K562 (cell line): ENCODE data around the gene ENTPD3. TPM values are rescaled to one million over a fixed set of nuclear protein-coding genes. Genes with fewer than 3 reads are reported as not detected.

Experiments used
- CBX3 ChIP-seq, 2 experiments: IDR thresholded peaks; 1 replicate in 1 of 2; 2 replicates in 1 of 2; pipeline ENCODE4 v1.6.1; 2012; ENCODE audit warnings: inconsistent platforms in 2 of 2, low read length in 2 of 2, borderline replicate concordance in 1 of 2, control low read depth in 1 of 2
- CBX5 ChIP-seq: IDR thresholded peaks from 2 replicates; pipeline ENCODE4 v1.6.1; 2014; ENCODE audit warnings: low read depth, borderline replicate concordance
- ETV1 ChIP-seq: fragments of 450-650 bp; conservative IDR thresholded peaks from 2 replicates; pipeline ENCODE4 v1.6.1; 2016; ENCODE audit warnings: missing genetic modification characterization, control low read depth, low read depth, missing compliant biosample characterization
- SLC30A9 ChIP-seq: fragments of 250-450 bp; sonication (Bioruptor Pico); IDR thresholded peaks from 2 replicates; pipeline ENCODE4 v1.8.0; 2022; ENCODE audit warnings: mild to moderate bottlenecking, moderate library complexity
- TRIM24 ChIP-seq, 2 experiments: fragments of 450-650 bp; IDR thresholded peaks; 2 replicates each; pipeline ENCODE4 v1.6.1; 2016
- ZSCAN32 ChIP-seq: fragments of 450-650 bp; formaldehyde crosslinking; IDR thresholded peaks from 2 replicates; pipeline ENCODE4 v1.4.0; 2020; ENCODE audit warnings: mild to moderate bottlenecking, moderate library complexity
- polyA plus RNA-seq, 8 experiments: library from polyadenylated mRNA; depleted of rRNA in 4 of 8; stranded (reverse) in 5 of 8; unstranded in 3 of 8; fragments of >200 nt; fragmentation: Nextera tagmentation in 2 of 8; fragmentation: Illumina TruSeq in 1 of 8; extraction: Ambion mirVana in 2 of 8; extraction: Trizol in 1 of 8; gene quantifications; 2 replicates each; pipeline versions ENCODE4 v1.2.1 to v1.2.3, GENCODE V29; 2011 to 2014; ENCODE audit warnings: inconsistent platforms in 1 of 8, missing spikeins in 1 of 8
- total RNA-seq, 7 experiments: library from RNA; depleted of rRNA in 6 of 7; stranded (reverse); fragments of >200 nt in 6 of 7; fragmentation: Illumina TruSeq in 2 of 7; extraction: Trizol in 2 of 7; gene quantifications; 2 replicates each; pipeline versions ENCODE4 v1.2.1 to v1.2.3, GENCODE V29; 2011 to 2021; ENCODE audit warnings: low replicate concordance in 1 of 7
- TF ChIP-seq, protein P1 (sequence below): fragments of 250-450 bp; sonication (Bioruptor Pico); IDR thresholded peaks from 2 replicates; pipeline ENCODE4 v1.5.1; 2021; ENCODE audit warnings: mild to moderate bottlenecking
- TF ChIP-seq, protein P2 (sequence below): fragments of 250-450 bp; sonication (Bioruptor Pico); IDR thresholded peaks from 2 replicates; pipeline ENCODE4 v1.6.1; 2021; ENCODE audit warnings: mild to moderate bottlenecking
- TF ChIP-seq, protein P3 (sequence below): fragments of 450-650 bp; IDR thresholded peaks from 2 replicates; pipeline ENCODE4 v1.6.1; 2018; ENCODE audit warnings: mild to moderate bottlenecking, low read depth; ENCODE audit not compliant: partially characterized antibody
- TF ChIP-seq, protein P4 (sequence below), 2 experiments: fragments of 450-650 bp; conservative IDR thresholded peaks; 2 replicates each; pipeline ENCODE4 v1.6.1; 2017; ENCODE audit warnings: mild to moderate bottlenecking in 2 of 2, moderate library complexity in 2 of 2
- TF ChIP-seq, protein P5 (sequence below): sonication (generic); formaldehyde crosslinking; IDR thresholded peaks from 2 replicates; pipeline ENCODE4 v1.8.0; 2023; ENCODE audit warnings: mild to moderate bottlenecking, missing genetic modification reagents

ENTPD3 gene
- total and polyA plus RNA-seq, 9 of the 15 experiments (the other 6 are each of a cell fraction or from before 2014, with no cell fraction given) = 0.23 to 2.1 (median 0.58) TPM

DNA sequence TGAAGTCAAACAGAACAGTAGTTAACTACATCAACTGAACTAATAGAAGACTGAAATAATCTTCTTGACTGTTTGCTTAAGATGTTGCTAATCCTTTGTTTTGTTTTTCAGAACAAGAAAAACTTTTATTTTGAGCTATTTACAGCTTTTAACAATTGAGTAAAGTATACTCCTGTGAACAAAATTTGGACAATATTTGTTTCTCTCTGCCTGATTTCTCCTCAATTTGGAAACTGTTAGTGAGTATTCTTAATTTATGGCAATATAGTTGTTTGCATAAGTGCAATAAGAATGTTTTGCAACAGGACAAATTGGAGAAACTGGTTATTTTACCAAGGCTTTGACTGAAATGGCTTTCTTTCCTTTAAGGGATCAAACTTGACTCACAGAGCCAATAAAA, 36.5 kb upstream of the ENTPD3 start (continued):
- TF ChIP-seq, protein P1, sequence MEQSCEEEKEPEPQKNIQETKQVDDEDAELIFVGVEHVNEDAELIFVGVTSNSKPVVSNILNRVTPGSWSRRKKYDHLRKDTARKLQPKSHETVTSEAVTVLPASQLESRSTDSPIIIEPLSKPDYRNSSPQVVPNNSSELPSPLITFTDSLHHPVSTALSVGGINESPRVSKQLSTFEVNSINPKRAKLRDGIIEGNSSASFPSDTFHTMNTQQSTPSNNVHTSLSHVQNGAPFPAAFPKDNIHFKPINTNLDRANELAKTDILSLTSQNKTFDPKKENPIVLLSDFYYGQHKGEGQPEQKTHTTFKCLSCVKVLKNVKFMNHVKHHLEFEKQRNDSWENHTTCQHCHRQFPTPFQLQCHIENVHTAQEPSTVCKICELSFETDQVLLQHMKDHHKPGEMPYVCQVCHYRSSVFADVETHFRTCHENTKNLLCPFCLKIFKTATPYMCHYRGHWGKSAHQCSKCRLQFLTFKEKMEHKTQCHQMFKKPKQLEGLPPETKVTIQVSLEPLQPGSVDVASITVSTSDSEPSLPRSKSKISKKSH (CRISPR knock-in tag) = peak; percentile 82; the same call in 1 of the 2 replicates
- TF ChIP-seq CBX5 = peak; percentile 81; the same call in 1 of the 2 replicates
- peak in 1 of 2 experiments; percentile 96; a peak in 2 of 3 replicates for TF ChIP-seq CBX3 (IDR thresholded peaks at IDR 0.05; ENCODE audit: borderline replicate concordance in 1 of 2, low read length in 2 of 2)
- TF ChIP-seq TRIM24 (IDR thresholded peaks at IDR 0.05) = peak in 1 of 2 experiments; percentile 62; a peak in 1 of 4 replicates
- TF ChIP-seq, protein P2, sequence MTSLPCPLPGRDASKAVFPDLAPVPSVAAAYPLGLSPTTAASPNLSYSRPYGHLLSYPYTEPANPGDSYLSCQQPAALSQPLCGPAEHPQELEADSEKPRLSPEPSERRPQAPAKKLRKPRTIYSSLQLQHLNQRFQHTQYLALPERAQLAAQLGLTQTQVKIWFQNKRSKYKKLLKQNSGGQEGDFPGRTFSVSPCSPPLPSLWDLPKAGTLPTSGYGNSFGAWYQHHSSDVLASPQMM (CRISPR knock-in tag) = no peak
- TF ChIP-seq, protein P3, sequence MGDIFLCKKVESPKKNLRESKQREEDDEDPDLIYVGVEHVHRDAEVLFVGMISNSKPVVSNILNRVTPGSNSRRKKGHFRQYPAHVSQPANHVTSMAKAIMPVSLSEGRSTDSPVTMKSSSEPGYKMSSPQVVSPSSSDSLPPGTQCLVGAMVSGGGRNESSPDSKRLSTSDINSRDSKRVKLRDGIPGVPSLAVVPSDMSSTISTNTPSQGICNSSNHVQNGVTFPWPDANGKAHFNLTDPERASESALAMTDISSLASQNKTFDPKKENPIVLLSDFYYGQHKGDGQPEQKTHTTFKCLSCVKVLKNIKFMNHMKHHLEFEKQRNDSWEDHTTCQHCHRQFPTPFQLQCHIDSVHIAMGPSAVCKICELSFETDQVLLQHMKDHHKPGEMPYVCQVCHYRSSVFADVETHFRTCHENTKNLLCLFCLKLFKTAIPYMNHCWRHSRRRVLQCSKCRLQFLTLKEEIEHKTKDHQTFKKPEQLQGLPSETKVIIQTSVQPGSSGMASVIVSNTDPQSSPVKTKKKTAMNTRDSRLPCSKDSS = peak; percentile 69
- TF ChIP-seq ETV1 = no peak
- no peak for TF ChIP-seq SLC30A9 (CRISPR knock-in tag)
- TF ChIP-seq ZSCAN32 (CRISPR knock-in tag) = no peak
- TF ChIP-seq, protein P4, sequence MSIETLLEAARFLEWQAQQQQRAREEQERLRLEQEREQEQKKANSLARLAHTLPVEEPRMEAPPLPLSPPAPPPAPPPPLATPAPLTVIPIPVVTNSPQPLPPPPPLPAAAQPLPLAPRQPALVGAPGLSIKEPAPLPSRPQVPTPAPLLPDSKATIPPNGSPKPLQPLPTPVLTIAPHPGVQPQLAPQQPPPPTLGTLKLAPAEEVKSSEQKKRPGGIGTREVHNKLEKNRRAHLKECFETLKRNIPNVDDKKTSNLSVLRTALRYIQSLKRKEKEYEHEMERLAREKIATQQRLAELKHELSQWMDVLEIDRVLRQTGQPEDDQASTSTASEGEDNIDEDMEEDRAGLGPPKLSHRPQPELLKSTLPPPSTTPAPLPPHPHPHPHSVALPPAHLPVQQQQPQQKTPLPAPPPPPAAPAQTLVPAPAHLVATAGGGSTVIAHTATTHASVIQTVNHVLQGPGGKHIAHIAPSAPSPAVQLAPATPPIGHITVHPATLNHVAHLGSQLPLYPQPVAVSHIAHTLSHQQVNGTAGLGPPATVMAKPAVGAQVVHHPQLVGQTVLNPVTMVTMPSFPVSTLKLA (conservative IDR thresholded peaks at IDR 0.05) = no peak
- TF ChIP-seq, protein P5, sequence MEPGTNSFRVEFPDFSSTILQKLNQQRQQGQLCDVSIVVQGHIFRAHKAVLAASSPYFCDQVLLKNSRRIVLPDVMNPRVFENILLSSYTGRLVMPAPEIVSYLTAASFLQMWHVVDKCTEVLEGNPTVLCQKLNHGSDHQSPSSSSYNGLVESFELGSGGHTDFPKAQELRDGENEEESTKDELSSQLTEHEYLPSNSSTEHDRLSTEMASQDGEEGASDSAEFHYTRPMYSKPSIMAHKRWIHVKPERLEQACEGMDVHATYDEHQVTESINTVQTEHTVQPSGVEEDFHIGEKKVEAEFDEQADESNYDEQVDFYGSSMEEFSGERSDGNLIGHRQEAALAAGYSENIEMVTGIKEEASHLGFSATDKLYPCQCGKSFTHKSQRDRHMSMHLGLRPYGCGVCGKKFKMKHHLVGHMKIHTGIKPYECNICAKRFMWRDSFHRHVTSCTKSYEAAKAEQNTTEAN (CRISPR knock-in tag) = no peak
